Thymus (tissue), 11 donors: ENCODE data around the gene ATMIN. TPM values are rescaled to one million over a fixed set of nuclear protein-coding genes. Genes with fewer than 3 reads are reported as not detected.

Experiments
- DNase-seq, 9 donors: peaks; one replicate each; pipeline ENCODE4 v3.0.0-alpha.2; 2013; ENCODE audit warnings: low spot score in 9 of 9, low read depth in 6 of 9, missing footprints in 1 of 9
- H3K27ac ChIP-seq, 2 donors: one replicate each; pipeline ENCODE4 v1.5.1; 2013; ENCODE audit warnings: control low read depth in 1 of 2, low read depth in 1 of 2, low read length in 1 of 2, mild to moderate bottlenecking in 1 of 2, moderate library complexity in 1 of 2
- H3K27me3 ChIP-seq, 2 donors: one replicate each; pipeline ENCODE4 v1.5.1; 2013; ENCODE audit warnings: low read length in 1 of 2; ENCODE audit not compliant: control insufficient read depth in 2 of 2, insufficient read depth in 1 of 2
- H3K36me3 ChIP-seq, 2 donors: one replicate each; pipeline ENCODE4 v1.5.1; 2013; ENCODE audit warnings: low read length in 1 of 2, mild to moderate bottlenecking in 1 of 2, moderate library complexity in 1 of 2; ENCODE audit not compliant: control insufficient read depth in 2 of 2, insufficient read depth in 2 of 2
- H3K4me1 ChIP-seq, 2 donors: one replicate each; pipeline ENCODE4 v1.5.1; 2013; ENCODE audit warnings: low read length in 2 of 2; ENCODE audit not compliant: control insufficient read depth in 2 of 2, insufficient read depth in 2 of 2
- H3K4me3 ChIP-seq, 2 donors: one replicate each; pipeline ENCODE4 v1.5.1; 2013; ENCODE audit warnings: low read length in 2 of 2, control low read depth in 1 of 2, mild to moderate bottlenecking in 1 of 2
- H3K9me3 ChIP-seq, 2 donors: one replicate each; pipeline ENCODE4 v1.5.1; 2013; ENCODE audit warnings: low read length in 1 of 2, mild to moderate bottlenecking in 1 of 2; ENCODE audit not compliant: control insufficient read depth in 2 of 2, insufficient read depth in 1 of 2
- WGBS: extraction: QIAGEN DNeasy Blood & Tissue Kit; methylation state at CpG from one replicate; pipeline ENCODE4 v1.1.7; 2013; 5-methylcytosine and 5-hydroxymethylcytosine counted together
- polyA plus RNA-seq: library from polyadenylated mRNA; stranded (reverse); fragments of 200-250 nt; gene quantifications from one replicate; pipeline ENCODE4 v1.2.3, GENCODE V29; 2013
- total RNA-seq: library from RNA; stranded (reverse); fragments of 120-200 nt; gene quantifications from one replicate; pipeline ENCODE4 v1.2.4, GENCODE V29; 2013
- donor health status: healthy.

Gene ATMIN
- total and polyA plus RNA-seq, 2 donors: 19.3 to 25.7 TPM

DNA sequence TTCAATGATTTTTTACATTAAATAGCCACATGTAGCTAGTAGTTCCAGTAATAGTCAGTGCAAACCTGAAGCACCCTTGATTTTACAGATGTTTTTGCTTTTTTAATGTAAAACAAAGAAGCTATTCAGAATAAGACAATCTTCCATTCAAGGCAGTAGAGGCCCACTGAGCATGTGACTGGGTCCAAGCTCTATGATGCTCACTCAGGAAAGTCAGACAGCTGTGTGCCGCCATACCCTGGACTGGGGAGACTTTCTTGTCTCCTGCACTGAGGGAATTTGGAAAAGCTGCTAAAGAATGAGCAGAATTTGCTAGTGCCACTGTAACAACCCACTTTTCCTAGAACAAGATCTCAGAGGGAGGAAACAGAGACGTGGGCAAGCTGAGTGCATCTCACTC lies 17.1 kb upstream of the ATMIN start:
- Histone ChIP-seq H3K4me1 (no peaks in the 10 kb centered on the region), H3K4me3 (no peak overlapping the region), H3K36me3 (peaks cover 49 to 77% of the 10 kb centered on the region in 2 donors), H3K27ac (no peak overlapping the region), H3K9me3 (no peaks in the 10 kb centered on the region), H3K27me3 (no peaks in the 10 kb centered on the region)
- no peak for DNase-seq
- 97% methylated on average over 2 of the region's 2 CpGs for WGBS

DNA sequence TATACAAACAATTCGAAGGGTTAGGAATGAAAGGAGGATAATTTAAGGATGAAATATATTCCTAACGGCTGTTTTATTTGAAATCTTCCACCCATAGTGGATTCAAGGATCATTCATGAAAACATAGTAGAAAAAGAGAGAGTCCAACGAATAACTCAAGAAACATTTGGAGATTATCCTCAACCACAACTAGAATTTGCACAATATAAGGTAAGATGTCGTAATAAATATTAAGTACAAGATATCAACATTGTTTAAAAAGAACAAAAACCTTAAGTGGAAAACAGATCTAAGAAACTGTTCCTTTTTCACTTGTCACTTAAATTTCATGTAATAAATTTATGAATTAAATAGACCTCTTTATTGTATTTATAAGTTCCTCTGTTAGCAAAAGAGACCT lies 9.2 kb upstream of the ATMIN start:
- H3K9me3 ChIP-seq: no peaks in the 10 kb centered on the region
- H3K27me3 ChIP-seq: no peaks in the 10 kb centered on the region
- peaks cover 39 to 49% of the 10 kb centered on the region in 2 donors for H3K36me3 ChIP-seq
- no peaks in the 10 kb centered on the region for H3K4me1 ChIP-seq
- WGBS: 98% methylated on average over 4 of the region's 4 CpGs
- DNase-seq: no peak
- no peak overlapping the region for H3K4me3 ChIP-seq
- H3K27ac ChIP-seq: no peak overlapping the region

DNA sequence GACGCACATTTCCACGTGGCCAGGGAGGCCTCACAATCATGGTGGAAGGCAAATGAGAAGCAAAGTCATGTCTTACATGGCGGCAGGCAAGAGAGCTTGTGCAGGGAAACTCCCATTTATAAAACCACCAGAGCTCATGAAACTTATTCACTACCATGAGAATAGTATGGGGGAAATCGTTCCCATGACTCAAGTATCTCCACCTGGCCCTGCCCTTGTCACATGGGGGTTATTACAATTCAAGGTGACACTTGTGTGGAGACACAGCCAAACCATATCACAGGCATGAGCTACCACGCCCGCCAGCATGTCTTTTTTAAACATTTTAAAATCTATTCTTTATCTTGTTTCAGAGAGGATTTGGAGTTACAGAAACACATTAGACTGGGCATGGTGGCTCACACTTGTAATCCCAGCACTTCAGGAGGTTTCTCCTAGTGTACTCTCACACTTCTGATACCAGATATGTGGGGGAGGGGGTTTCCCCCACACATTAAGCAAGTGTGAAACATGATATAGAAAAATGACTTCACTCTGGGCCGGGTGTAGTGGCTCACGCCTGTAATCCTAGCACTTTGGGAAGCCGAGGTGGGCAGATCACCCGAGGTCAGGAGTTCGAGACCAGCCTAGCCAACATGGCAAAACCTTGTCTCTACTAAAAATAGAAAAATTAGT lies 5.6 kb upstream of the ATMIN start:
- H3K4me3 ChIP-seq: no peak overlapping the region
- no peaks in the 10 kb centered on the region for H3K4me1 ChIP-seq
- WGBS: 97% methylated on average over 11 of the region's 11 CpGs
- no peaks in the 10 kb centered on the region for H3K27me3 ChIP-seq
- H3K27ac ChIP-seq: no peak overlapping the region
- DNase-seq: no peak
- H3K9me3 ChIP-seq: no peaks in the 10 kb centered on the region
- peaks cover 26% of the 10 kb centered on the region in 2 donors for H3K36me3 ChIP-seq

DNA sequence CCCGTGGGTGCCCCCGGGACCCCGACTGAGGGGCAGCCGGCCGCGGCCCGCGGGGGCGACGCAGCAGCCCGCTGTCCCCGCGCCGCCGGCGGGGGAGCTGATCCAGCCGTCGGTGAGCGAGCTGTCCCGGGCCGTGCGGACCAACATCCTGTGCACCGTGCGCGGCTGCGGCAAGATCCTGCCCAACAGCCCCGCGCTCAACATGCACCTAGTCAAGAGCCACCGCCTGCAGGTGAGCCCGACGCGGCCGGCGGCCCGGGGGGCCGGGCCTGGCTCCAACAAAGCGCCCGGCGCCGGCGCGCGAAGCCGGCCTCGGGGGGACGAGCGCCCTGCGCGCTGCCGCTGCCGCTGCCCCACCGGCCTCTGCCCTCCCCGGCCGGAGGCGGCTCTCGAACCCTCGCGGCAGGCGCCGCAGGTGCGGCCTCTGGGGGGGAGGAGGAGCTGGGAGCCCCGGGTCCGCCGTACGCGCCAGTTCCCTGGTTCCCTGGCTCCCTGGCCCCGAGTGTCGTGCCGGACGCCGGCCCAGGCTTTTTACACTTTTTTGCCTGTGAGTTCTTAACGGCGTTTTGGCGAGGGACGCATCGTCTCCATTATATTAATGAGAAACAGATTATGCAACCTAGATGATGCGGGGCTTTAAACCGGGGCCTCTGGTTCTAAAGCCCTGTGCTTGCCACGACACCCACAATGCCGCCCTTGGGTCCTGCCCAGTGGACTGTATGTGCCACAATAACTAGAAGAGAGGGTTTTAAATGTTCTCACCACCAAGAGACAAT lies 521 bp downstream of the ATMIN start:
- Histone ChIP-seq H3K9me3 (no peaks in the 10 kb centered on the region), H3K27me3 (no peaks in the 10 kb centered on the region), H3K36me3 (peaks cover 4 to 9% of the 10 kb centered on the region in 2 donors), H3K4me1 (peaks cover 11 to 12% of the 10 kb centered on the region in 2 donors), H3K4me3 (peak overlapping the region; percentile 56 to 88), H3K27ac (peak overlapping the region in 1 of 2 donors; percentile 62)
- under 1% methylated on average over 80 of the region's 80 CpGs for WGBS
- DNase-seq: peak in 5 of 9 donors; percentile 10 to 47 (median 26)

DNA sequence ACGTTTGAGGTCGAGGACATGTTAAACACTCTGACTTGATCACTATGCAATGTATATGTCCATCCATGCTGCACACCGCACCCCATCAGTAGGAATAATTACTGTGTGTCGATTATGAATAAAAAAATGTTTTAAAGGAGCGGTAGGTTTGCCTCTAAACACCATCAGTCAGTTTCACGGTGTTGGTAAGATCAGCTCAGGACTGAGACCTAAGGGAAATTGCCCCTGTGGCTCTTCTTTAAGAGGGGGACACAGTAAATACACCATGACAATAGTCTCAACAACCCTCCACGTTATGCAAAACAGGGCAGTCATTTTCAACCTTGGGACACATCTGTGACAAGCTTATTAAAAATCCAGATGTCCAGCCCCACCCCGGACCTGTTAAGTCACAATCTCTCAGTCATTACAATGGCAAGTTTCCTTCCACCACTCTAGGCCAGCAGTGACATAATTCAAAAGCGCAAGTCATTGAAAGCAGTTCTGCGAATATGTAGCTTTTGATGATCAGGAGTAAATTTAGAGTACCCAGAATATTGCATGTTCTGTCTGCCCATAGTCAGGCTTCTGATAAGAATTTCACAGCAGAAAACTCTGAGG lies 1.2 kb downstream of the ATMIN start:
- peak in 1 of 9 donors; percentile 6 for DNase-seq
- H3K4me1 ChIP-seq: peaks cover 11 to 12% of the 10 kb centered on the region in 2 donors
- no peaks in the 10 kb centered on the region for H3K9me3 ChIP-seq
- peak overlapping the region; percentile 56 to 88 for H3K4me3 ChIP-seq
- no peak overlapping the region for H3K27ac ChIP-seq
- peaks cover 11 to 16% of the 10 kb centered on the region in 2 donors for H3K36me3 ChIP-seq
- no peaks in the 10 kb centered on the region for H3K27me3 ChIP-seq
- 47% methylated on average over 10 of the region's 10 CpGs for WGBS

DNA sequence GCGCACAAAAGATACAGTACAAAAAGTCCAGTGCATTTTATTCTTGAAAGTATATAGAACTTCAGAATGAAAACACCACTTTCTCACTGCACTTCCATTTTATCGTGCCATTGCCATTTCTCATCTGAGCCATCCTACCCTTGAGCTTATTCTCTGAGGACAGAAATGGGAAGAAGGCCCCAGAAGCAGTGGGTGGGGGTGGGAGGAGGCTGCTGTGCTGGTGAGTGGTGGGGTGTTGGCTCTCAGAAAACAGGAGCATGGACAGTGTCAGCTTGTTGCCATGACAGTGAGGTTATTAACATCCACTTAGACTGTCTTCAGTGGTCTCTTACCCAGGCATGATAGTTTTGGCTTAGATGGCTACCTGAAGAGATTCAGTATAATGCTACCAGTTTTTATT lies 4.5 kb downstream of the ATMIN start:
- WGBS: 96% methylated on average over 2 of the region's 2 CpGs
- H3K36me3 ChIP-seq: peaks cover 33 to 41% of the 10 kb centered on the region in 2 donors
- no peak overlapping the region for H3K27ac ChIP-seq

DNA sequence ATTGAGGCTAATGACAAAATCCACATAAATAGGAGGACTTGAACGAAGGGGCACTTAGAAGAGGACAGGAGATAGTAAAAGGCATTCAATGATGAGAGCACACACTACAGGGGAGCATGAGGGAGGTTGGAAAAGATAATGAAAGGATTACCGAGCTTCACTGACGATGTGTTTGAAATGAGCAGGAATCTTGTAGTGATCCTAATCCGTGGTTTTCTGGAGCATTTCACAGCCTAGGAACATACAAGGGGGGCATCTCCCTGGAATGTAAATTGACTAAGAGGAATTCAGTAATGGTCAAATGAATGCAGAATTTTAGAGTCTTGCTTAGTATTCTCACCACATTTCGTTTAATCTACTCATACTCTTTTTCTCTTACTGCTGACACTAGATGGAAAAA lies 5.2 kb downstream of the ATMIN start:
- peaks cover 34 to 48% of the 10 kb centered on the region in 2 donors for H3K36me3 ChIP-seq
- H3K27me3 ChIP-seq: no peaks in the 10 kb centered on the region
- DNase-seq: no peak
- H3K4me3 ChIP-seq: no peak overlapping the region
- 96% methylated on average over 5 of the region's 5 CpGs for WGBS
- H3K9me3 ChIP-seq: no peaks in the 10 kb centered on the region
- no peak overlapping the region for H3K27ac ChIP-seq
- peaks cover 9 to 12% of the 10 kb centered on the region in 2 donors for H3K4me1 ChIP-seq

More for the DNA sequence above, 4.5 kb downstream of the ATMIN start:
- Histone ChIP-seq H3K9me3 (no peaks in the 10 kb centered on the region), H3K27me3 (no peaks in the 10 kb centered on the region), H3K4me1 (peaks cover 11 to 12% of the 10 kb centered on the region in 2 donors), H3K4me3 (no peak overlapping the region)
- DNase-seq: no peak

DNA sequence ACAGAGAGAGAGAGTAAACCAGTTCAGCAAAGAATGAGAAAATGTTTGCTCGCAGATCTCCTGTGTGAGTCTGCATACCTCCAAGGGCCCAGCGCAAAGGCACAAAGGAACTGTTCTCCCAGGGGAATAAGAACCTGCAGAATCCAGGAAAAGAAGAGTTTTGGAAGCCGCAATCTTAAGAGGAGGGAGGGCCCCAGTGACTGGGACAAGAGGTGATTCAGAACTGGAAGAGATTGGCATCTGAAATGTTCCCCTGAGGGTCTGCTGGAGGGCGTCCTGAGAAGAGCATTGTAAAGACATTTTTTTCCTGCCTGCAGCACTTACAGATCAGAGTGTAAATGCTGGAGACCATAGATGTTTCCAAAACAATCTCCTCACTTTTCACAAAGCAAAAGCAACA lies 6.1 kb downstream of the ATMIN start:
- H3K27me3 ChIP-seq: no peaks in the 10 kb centered on the region
- H3K27ac ChIP-seq: no peak overlapping the region
- H3K36me3 ChIP-seq: peaks cover 36 to 49% of the 10 kb centered on the region in 2 donors
- no peak for DNase-seq
- H3K4me1 ChIP-seq: peaks cover 6 to 7% of the 10 kb centered on the region in 2 donors
- H3K4me3 ChIP-seq: no peak overlapping the region
- WGBS: 98% methylated on average over 4 of the region's 4 CpGs
- no peaks in the 10 kb centered on the region for H3K9me3 ChIP-seq

DNA sequence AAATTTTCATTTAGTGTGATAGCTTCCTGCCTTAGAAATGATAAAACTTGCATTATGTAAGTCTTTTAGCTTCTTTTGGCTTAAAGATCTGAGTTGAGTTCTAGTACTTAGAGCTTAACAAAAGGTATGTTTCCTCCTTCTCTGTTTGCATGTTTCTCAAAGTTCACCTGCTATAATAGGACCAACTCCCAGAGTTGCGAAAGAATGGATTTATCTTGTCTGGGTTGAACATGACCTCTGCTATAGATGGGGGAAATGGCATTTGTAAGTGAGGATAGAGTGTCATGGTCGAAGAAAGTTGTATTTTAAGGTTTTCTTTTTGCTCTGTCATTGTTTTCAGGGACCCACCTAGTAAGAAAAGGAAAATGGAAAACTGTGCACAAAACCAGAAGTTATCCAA lies 7.2 kb downstream of the ATMIN start:
- H3K9me3 ChIP-seq: peaks cover 0 to 1% of the 10 kb centered on the region in 2 donors
- H3K4me1 ChIP-seq: peaks cover 0 to 3% of the 10 kb centered on the region in 2 donors
- no peak for DNase-seq
- peaks cover 36 to 49% of the 10 kb centered on the region in 2 donors for H3K36me3 ChIP-seq
- H3K27me3 ChIP-seq: no peaks in the 10 kb centered on the region
- H3K27ac ChIP-seq: no peak overlapping the region
- WGBS: over 99% methylated on average over 2 of the region's 2 CpGs
- H3K4me3 ChIP-seq: no peak overlapping the region
